Neural cell (in vitro differentiated cells): ENCODE measurements around the gene PRKG1. TPM values are rescaled to one million over a fixed set of nuclear protein-coding genes. Genes with fewer than 3 reads are reported as not detected.

Experiments used
- H2AFZ ChIP-seq: fragments of 200-600, 300-800 bp; sonication (generic), shearing (Covaris generic); 2 replicates; pipeline ENCODE4 v1.6.0; 2014; ENCODE audit warnings: low read depth, mild to moderate bottlenecking, antibody characterized with exemption, low read length, moderate library complexity
- H3F3A ChIP-seq: fragments of 200-600 bp; shearing (Covaris generic); 2 replicates; pipeline ENCODE4 v1.6.1; 2016; ENCODE audit warnings: mild to moderate bottlenecking, moderate library complexity, mixed read lengths, antibody characterized with exemption, low read length; ENCODE audit not compliant: insufficient read depth, poor library complexity, severe bottlenecking
- H3K27ac ChIP-seq: fragments of 200-600, 300-800 bp; sonication (generic), shearing (Covaris generic); 2 replicates; pipeline ENCODE4 v1.5.1; 2014; ENCODE audit warnings: mild to moderate bottlenecking, low read length, moderate library complexity
- H3K27me3 ChIP-seq: fragments of 300-800, 200-600 bp; sonication (generic), shearing (Covaris generic); 2 replicates; pipeline ENCODE4 v1.6.0; 2014; ENCODE audit warnings: mild to moderate bottlenecking, low read depth, low read length, moderate library complexity; ENCODE audit not compliant: insufficient read depth
- H3K36me3 ChIP-seq: fragments of 300-800, 200-600 bp; sonication (generic), shearing (Covaris generic); 2 replicates; pipeline ENCODE4 v1.5.1; 2014; ENCODE audit warnings: mild to moderate bottlenecking, antibody characterized with exemption, low read length, moderate library complexity; ENCODE audit not compliant: insufficient read depth
- H3K4me2 ChIP-seq: fragments of 300-800, 200-600 bp; sonication (generic), shearing (Covaris generic); 2 replicates; pipeline ENCODE4 v1.6.0; 2014; ENCODE audit warnings: mild to moderate bottlenecking, low read length
- H3K4me3 ChIP-seq: fragments of 300-800, 200-600 bp; sonication (generic), shearing (Covaris generic); 2 replicates; pipeline ENCODE4 v1.5.1; 2014; ENCODE audit warnings: mild to moderate bottlenecking, low read length, moderate library complexity
- H3K79me2 ChIP-seq: fragments of 200-600 bp; shearing (Covaris generic); replicated peaks from 2 replicates; pipeline ENCODE4 v1.6.0; 2014; ENCODE audit warnings: mild to moderate bottlenecking, low read length, moderate library complexity; ENCODE audit not compliant: insufficient read depth
- H3K9ac ChIP-seq: fragments of 300-800, 200-600 bp; sonication (generic), shearing (Covaris generic); 2 replicates; pipeline ENCODE4 v1.6.1; 2016; ENCODE audit warnings: mild to moderate bottlenecking, low read length, mixed read lengths
- H3K9me2 ChIP-seq: fragments of 200-600 bp; shearing (Covaris generic); 2 replicates; pipeline ENCODE4 v1.6.1; 2016; ENCODE audit warnings: mild to moderate bottlenecking, low read length, mixed read lengths; ENCODE audit not compliant: insufficient read depth
- H3K9me3 ChIP-seq: fragments of 200-600, 300-800 bp; sonication (generic), shearing (Covaris generic); 2 replicates; pipeline ENCODE4 v1.6.1; 2016; ENCODE audit warnings: mild to moderate bottlenecking, mixed run types, low read length, moderate library complexity, mixed read lengths
- H4K20me1 ChIP-seq: fragments of 200-600 bp; shearing (Covaris generic); 2 replicates; pipeline ENCODE4 v1.6.1; 2016; ENCODE audit warnings: mild to moderate bottlenecking, mixed run types; ENCODE audit not compliant: insufficient read depth
- EP300 ChIP-seq: fragments of 450-650 bp; conservative IDR thresholded peaks from 2 replicates; pipeline ENCODE4 v1.6.1; 2014; ENCODE audit warnings: antibody characterized with exemption, mild to moderate bottlenecking, moderate library complexity; ENCODE audit not compliant: poor library complexity, severe bottlenecking
- EZH2 ChIP-seq: fragments of 200-600, 300-800 bp; shearing (Covaris generic), sonication (generic); IDR thresholded peaks from 2 replicates; pipeline ENCODE4 v1.6.1; 2014; ENCODE audit warnings: antibody characterized with exemption, low read length, borderline replicate concordance, mild to moderate bottlenecking; ENCODE audit not compliant: insufficient read depth, poor library complexity, severe bottlenecking
- MXI1 ChIP-seq: fragments of 450-650 bp; conservative IDR thresholded peaks from 2 replicates; pipeline ENCODE4 v1.6.1; 2014; ENCODE audit warnings: antibody characterized with exemption, mild to moderate bottlenecking; ENCODE audit not compliant: poor library complexity, severe bottlenecking
- POLR2AphosphoS5 ChIP-seq: IDR thresholded peaks from 2 replicates; pipeline ENCODE4 v1.6.1; 2012
- RAD21 ChIP-seq: fragments of 450-650 bp; conservative IDR thresholded peaks from 2 replicates; pipeline ENCODE4 v1.6.1; 2014; ENCODE audit warnings: antibody characterized with exemption, mild to moderate bottlenecking, moderate library complexity
- REST ChIP-seq: IDR thresholded peaks from 2 replicates; pipeline ENCODE4 v1.6.1; 2012; ENCODE audit warnings: borderline replicate concordance
- SMC3 ChIP-seq: fragments of 450-650 bp; conservative IDR thresholded peaks from 2 replicates; pipeline ENCODE4 v1.6.1; 2014; ENCODE audit warnings: antibody characterized with exemption, mild to moderate bottlenecking, moderate library complexity; ENCODE audit not compliant: poor library complexity
- TAF1 ChIP-seq: IDR thresholded peaks from 2 replicates; pipeline ENCODE4 v1.6.1; 2012; ENCODE audit warnings: low read depth
- polyA plus RNA-seq: library from polyadenylated mRNA; depleted of rRNA; stranded (reverse); fragments of >200 nt; gene quantifications from 2 replicates; pipeline ENCODE4 v1.2.3, GENCODE V29; 2014
- TF ChIP-seq, protein P1 (sequence below): fragments of 450-650 bp; IDR thresholded peaks from 2 replicates; pipeline ENCODE4 v1.5.1; 2014; ENCODE audit warnings: antibody characterized with exemption, mild to moderate bottlenecking, moderate library complexity; ENCODE audit not compliant: poor library complexity, severe bottlenecking

Gene PRKG1
- polyA plus RNA-seq, 1 donor from 2014 or later = 2.2 TPM

GRCh38 chr10:51886438-51887068 is 812.3 kb downstream of the PRKG1 start:
- no peak overlapping the region for H2AFZ ChIP-seq
- H3K27me3 ChIP-seq = no peaks in the 10 kb centered on the region
- no peaks in the 10 kb centered on the region for H3K9me2 ChIP-seq
- no peaks in the 10 kb centered on the region for H3K79me2 ChIP-seq
- H3F3A ChIP-seq = no peaks in the 10 kb centered on the region
- no peak overlapping the region for H3K4me3 ChIP-seq
- no peaks in the 10 kb centered on the region for H3K36me3 ChIP-seq
- H3K27ac ChIP-seq = no peak overlapping the region
- no peaks in the 10 kb centered on the region for H3K9me3 ChIP-seq
- no peak overlapping the region for H3K4me2 ChIP-seq
- no peaks in the 10 kb centered on the region for H4K20me1 ChIP-seq
- TF ChIP-seq POLR2AphosphoS5 = no peak
- TF ChIP-seq RAD21 = no peak
- TF ChIP-seq SMC3 = no peak
- TF ChIP-seq, protein P1, sequence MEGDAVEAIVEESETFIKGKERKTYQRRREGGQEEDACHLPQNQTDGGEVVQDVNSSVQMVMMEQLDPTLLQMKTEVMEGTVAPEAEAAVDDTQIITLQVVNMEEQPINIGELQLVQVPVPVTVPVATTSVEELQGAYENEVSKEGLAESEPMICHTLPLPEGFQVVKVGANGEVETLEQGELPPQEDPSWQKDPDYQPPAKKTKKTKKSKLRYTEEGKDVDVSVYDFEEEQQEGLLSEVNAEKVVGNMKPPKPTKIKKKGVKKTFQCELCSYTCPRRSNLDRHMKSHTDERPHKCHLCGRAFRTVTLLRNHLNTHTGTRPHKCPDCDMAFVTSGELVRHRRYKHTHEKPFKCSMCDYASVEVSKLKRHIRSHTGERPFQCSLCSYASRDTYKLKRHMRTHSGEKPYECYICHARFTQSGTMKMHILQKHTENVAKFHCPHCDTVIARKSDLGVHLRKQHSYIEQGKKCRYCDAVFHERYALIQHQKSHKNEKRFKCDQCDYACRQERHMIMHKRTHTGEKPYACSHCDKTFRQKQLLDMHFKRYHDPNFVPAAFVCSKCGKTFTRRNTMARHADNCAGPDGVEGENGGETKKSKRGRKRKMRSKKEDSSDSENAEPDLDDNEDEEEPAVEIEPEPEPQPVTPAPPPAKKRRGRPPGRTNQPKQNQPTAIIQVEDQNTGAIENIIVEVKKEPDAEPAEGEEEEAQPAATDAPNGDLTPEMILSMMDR = no peak
- TF ChIP-seq EZH2 = no peak
- no peak for TF ChIP-seq REST
- TF ChIP-seq EP300 = no peak
- no peak for TF ChIP-seq MXI1
- no peak for TF ChIP-seq TAF1
- no peak overlapping the region for H3K9ac ChIP-seq

DNA sequence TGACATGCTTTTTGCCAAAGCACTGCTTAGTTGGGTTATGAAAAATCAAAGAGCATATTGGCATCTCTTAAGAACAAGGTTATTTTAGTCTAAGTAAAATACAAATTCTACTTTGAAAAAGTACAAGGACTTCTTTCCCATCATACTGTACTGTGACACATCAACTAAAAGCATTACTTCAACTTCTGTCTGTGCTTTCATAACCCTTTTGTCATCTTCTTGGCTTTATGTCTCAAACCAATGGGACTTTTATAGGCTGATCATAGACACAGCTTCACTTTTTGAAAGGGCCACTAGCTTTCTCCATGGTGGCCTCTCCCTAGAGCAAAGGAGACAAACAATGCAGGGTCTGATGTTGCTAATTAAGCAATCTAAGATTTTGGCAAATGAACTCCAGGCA is 814.0 kb downstream of the PRKG1 start:
- Histone ChIP-seq H3K36me3 (no peaks in the 10 kb centered on the region), H3K27ac (no peak overlapping the region), H3K9ac (no peak overlapping the region), H3K4me2 (no peak overlapping the region), H3K27me3 (no peaks in the 10 kb centered on the region), H3K9me2 (no peaks in the 10 kb centered on the region), H2AFZ (no peak overlapping the region), H4K20me1 (no peaks in the 10 kb centered on the region), H3F3A (no peaks in the 10 kb centered on the region), H3K79me2 (no peaks in the 10 kb centered on the region), H3K9me3 (no peaks in the 10 kb centered on the region), H3K4me3 (no peak overlapping the region)
- TF ChIP-seq MXI1 (no peak), RAD21 (no peak)
